ENCODE data around the gene TCEAL4. TPM values are rescaled to one million over a fixed set of nuclear protein-coding genes. Genes with fewer than 3 reads are reported as not detected.

Gene TCEAL4
- total RNA-seq, 4 donors from 2014 or later, result 343 to 818 (median 418) TPM

GRCh38 chrX:103565197-103565596 is 20.1 kb upstream of the TCEAL4 start:
- Histone ChIP-seq H3K27ac (replicated peaks in 1 of 4) (no peak overlapping the region), H3K36me3 (no peaks in the 10 kb centered on the region), H3K27me3 (peaks cover 0 to 11% (median 0%) of the 10 kb centered on the region in 4 donors), H3K9me3 (no peaks in the 10 kb centered on the region), H3K4me3 (no peak overlapping the region), H3K4me1 (no peaks in the 10 kb centered on the region)
- intact Hi-C loops (cut with DNase I), result no loop called here
- WGBS, result 70% methylated on average over 4 of the region's 4 CpGs
- TF ChIP-seq CTCF (IDR thresholded peaks at IDR 0.05), result no peak
- no peak for TF ChIP-seq POLR2A (IDR thresholded peaks at IDR 0.05; ENCODE audit: low read depth)
- DNase-seq (ENCODE audit: extremely low spot score), result no peak

GRCh38 chrX:103565752-103566151 is 19.6 kb upstream of the TCEAL4 start:
- no peak for DNase-seq (ENCODE audit: extremely low spot score)
- no peaks in the 10 kb centered on the region for H3K36me3 ChIP-seq
- H3K9me3 ChIP-seq, result no peaks in the 10 kb centered on the region
- H3K4me3 ChIP-seq, result no peak overlapping the region
- H3K27ac ChIP-seq (replicated peaks in 1 of 4), result no peak overlapping the region
- intact Hi-C loops (cut with DNase I), result no loop called here
- H3K27me3 ChIP-seq, result peaks cover 0 to 11% (median 0%) of the 10 kb centered on the region in 4 donors
- 32% methylated on average over 1 of the region's 1 CpG for WGBS
- H3K4me1 ChIP-seq, result no peaks in the 10 kb centered on the region
- TF ChIP-seq POLR2A (IDR thresholded peaks at IDR 0.05; ENCODE audit: low read depth) (no peak), EP300 (IDR thresholded peaks at IDR 0.05) (no peak), POLR2AphosphoS5 (IDR thresholded peaks at IDR 0.05) (no peak), CTCF (IDR thresholded peaks at IDR 0.05) (no peak)

GRCh38 chrX:103571121-103571520 is 14.2 kb upstream of the TCEAL4 start:
- TF ChIP-seq CTCF (IDR thresholded peaks at IDR 0.05) (no peak), POLR2A (IDR thresholded peaks at IDR 0.05; ENCODE audit: low read depth) (no peak)
- H3K36me3 ChIP-seq, result no peaks in the 10 kb centered on the region
- 80% methylated on average over 6 of the region's 6 CpGs for WGBS
- no peak for DNase-seq (ENCODE audit: extremely low spot score)
- peaks cover 0 to 7% (median 0%) of the 10 kb centered on the region in 4 donors for H3K27me3 ChIP-seq
- no peaks in the 10 kb centered on the region for H3K9me3 ChIP-seq
- no peak overlapping the region for H3K4me3 ChIP-seq
- no peak overlapping the region for H3K27ac ChIP-seq (replicated peaks in 1 of 4)
- H3K4me1 ChIP-seq, result no peaks in the 10 kb centered on the region
- intact Hi-C loops (cut with DNase I), result no loop called here

GRCh38 chrX:103571726-103572125 is 13.6 kb upstream of the TCEAL4 start:
- Histone ChIP-seq H3K36me3 (no peaks in the 10 kb centered on the region), H3K4me1 (no peaks in the 10 kb centered on the region), H3K4me3 (no peak overlapping the region), H3K27ac (replicated peaks in 1 of 4) (no peak overlapping the region), H3K9me3 (no peaks in the 10 kb centered on the region), H3K27me3 (peaks cover 0 to 7% (median 0%) of the 10 kb centered on the region in 4 donors)
- intact Hi-C loops (cut with DNase I), result no loop called here
- 71% methylated on average over 4 of the region's 4 CpGs for WGBS
- TF ChIP-seq POLR2A (IDR thresholded peaks at IDR 0.05; ENCODE audit: low read depth) (no peak), EP300 (IDR thresholded peaks at IDR 0.05) (no peak), POLR2AphosphoS5 (IDR thresholded peaks at IDR 0.05) (no peak), CTCF (IDR thresholded peaks at IDR 0.05) (no peak)
- DNase-seq (ENCODE audit: extremely low spot score), result no peak

- TF ChIP-seq POLR2A (IDR thresholded peaks at IDR 0.05; ENCODE audit: low read depth) (no peak), CTCF (IDR thresholded peaks at IDR 0.05) (no peak), POLR2AphosphoS5 (IDR thresholded peaks at IDR 0.05) (no peak), EP300 (IDR thresholded peaks at IDR 0.05) (no peak)
- H3K9me3 ChIP-seq, result no peaks in the 10 kb centered on the region
- WGBS, result 85% methylated on average over 1 of the region's 1 CpG
- no peak for DNase-seq (ENCODE audit: extremely low spot score)
- no peak overlapping the region for H3K4me3 ChIP-seq
- H3K27ac ChIP-seq (replicated peaks in 1 of 4), result no peak overlapping the region
- no peaks in the 10 kb centered on the region for H3K36me3 ChIP-seq
- H3K4me1 ChIP-seq, result no peaks in the 10 kb centered on the region
- peaks cover 0 to 3% (median 0%) of the 10 kb centered on the region in 4 donors for H3K27me3 ChIP-seq
- intact Hi-C loops (cut with DNase I), result no loop called here
These were observed 12.1 kb upstream of the TCEAL4 start for GRCh38 chrX:103573202-103573601.
